WTC11 (cell line): Measurements from ENCODE around the gene ZNF423.
A peak's percentile ranks its signal among the peaks of the same experiment; 100 is the strongest.

Experiments used
- ATF1 ChIP-seq: sonication (generic); formaldehyde crosslinking; IDR thresholded peaks from 2 replicates; pipeline ENCODE4 v1.8.1; 2023; ENCODE audit warnings: mild to moderate bottlenecking, moderate library complexity, missing genetic modification reagents
- CBFB ChIP-seq: sonication (generic); formaldehyde crosslinking; IDR thresholded peaks from 2 replicates; pipeline ENCODE4 v1.8.1; 2022; ENCODE audit warnings: mild to moderate bottlenecking, low read depth, missing genetic modification reagents
- CREM ChIP-seq: sonication (generic); formaldehyde crosslinking; IDR thresholded peaks from 2 replicates; pipeline ENCODE4 v1.8.1; 2022; ENCODE audit warnings: mild to moderate bottlenecking, missing genetic modification reagents, moderate library complexity
- ESRRA ChIP-seq: sonication (generic); formaldehyde crosslinking; IDR thresholded peaks from 2 replicates; pipeline ENCODE4 v1.8.1; 2022; ENCODE audit warnings: mild to moderate bottlenecking, missing genetic modification reagents, borderline replicate concordance
- MXD4 ChIP-seq: fragments of 250-450 bp; sonication (Bioruptor Pico); IDR thresholded peaks from 2 replicates; pipeline ENCODE4 v1.8.0; 2021; ENCODE audit warnings: mild to moderate bottlenecking, moderate library complexity, borderline replicate concordance
- TF ChIP-seq, protein P1 (sequence below): fragments of 200-600 bp; IDR thresholded peaks from 2 replicates; pipeline ENCODE4 v1.8.0; 2022; ENCODE audit warnings: antibody characterized with exemption
- TF ChIP-seq, protein P2 (sequence below): sonication (generic); formaldehyde crosslinking; IDR thresholded peaks from 2 replicates; pipeline ENCODE4 v1.8.0; 2022; ENCODE audit warnings: mild to moderate bottlenecking, missing genetic modification reagents
- TF ChIP-seq, protein P3 (sequence below): sonication (generic); formaldehyde crosslinking; IDR thresholded peaks from 2 replicates; pipeline ENCODE4 v1.8.1; 2023; ENCODE audit warnings: mild to moderate bottlenecking, missing genetic modification reagents, moderate library complexity
- TF ChIP-seq, protein P4 (sequence below): sonication (generic); formaldehyde crosslinking; IDR thresholded peaks from 2 replicates; pipeline ENCODE4 v1.8.1; 2022; ENCODE audit warnings: low read depth, missing genetic modification reagents, borderline replicate concordance
- TF ChIP-seq, protein P5 (sequence below): fragments of 250-450 bp; sonication (Bioruptor Pico); IDR thresholded peaks from 2 replicates; pipeline ENCODE4 v1.9.0; 2021; ENCODE audit warnings: mild to moderate bottlenecking
- TF ChIP-seq, protein P6 (sequence below): fragments of 250-450 bp; sonication (Bioruptor Pico); IDR thresholded peaks from 2 replicates; pipeline ENCODE4 v1.8.0; 2021; ENCODE audit warnings: mild to moderate bottlenecking
- TF ChIP-seq, protein P7 (sequence below): fragments of 250-450 bp; sonication (Bioruptor Pico); IDR thresholded peaks from 2 replicates; pipeline ENCODE4 v2.1.2; 2022; ENCODE audit warnings: mild to moderate bottlenecking, moderate library complexity
- TF ChIP-seq, protein P8 (sequence below): sonication (generic); formaldehyde crosslinking; IDR thresholded peaks from 2 replicates; pipeline ENCODE4 v1.8.0; 2022; ENCODE audit warnings: mild to moderate bottlenecking, missing genetic modification reagents
- TF ChIP-seq, protein P9 (sequence below): sonication (generic); formaldehyde crosslinking; IDR thresholded peaks from 2 replicates; pipeline ENCODE4 v1.8.0; 2022; ENCODE audit warnings: mild to moderate bottlenecking, missing genetic modification reagents

DNA sequence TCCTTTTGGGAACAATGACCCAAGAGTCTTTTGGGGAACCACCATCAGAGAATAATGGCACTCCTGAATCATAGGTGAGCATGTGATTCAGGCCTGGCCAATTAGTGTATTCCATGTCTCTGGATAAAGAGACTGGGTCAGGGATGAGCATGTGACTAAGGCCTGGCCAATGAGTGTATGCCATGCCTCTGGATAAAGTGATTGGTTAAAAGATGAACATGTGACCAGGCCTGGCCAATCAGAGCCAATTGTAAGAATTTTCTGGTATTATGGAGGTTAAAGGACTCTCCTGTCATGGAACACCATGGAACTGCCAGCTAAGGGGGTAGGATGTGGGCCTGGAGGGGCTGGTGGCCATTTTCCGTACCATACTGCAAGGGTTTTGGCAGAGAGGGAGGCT, 288.0 kb downstream of the ZNF423 start:
- TF ChIP-seq ESRRA (CRISPR knock-in tag) (no peak), ATF1 (CRISPR knock-in tag) (no peak), MXD4 (CRISPR knock-in tag) (no peak), CREM (CRISPR knock-in tag) (no peak), CBFB (CRISPR knock-in tag) (no peak)
- TF ChIP-seq, protein P1, sequence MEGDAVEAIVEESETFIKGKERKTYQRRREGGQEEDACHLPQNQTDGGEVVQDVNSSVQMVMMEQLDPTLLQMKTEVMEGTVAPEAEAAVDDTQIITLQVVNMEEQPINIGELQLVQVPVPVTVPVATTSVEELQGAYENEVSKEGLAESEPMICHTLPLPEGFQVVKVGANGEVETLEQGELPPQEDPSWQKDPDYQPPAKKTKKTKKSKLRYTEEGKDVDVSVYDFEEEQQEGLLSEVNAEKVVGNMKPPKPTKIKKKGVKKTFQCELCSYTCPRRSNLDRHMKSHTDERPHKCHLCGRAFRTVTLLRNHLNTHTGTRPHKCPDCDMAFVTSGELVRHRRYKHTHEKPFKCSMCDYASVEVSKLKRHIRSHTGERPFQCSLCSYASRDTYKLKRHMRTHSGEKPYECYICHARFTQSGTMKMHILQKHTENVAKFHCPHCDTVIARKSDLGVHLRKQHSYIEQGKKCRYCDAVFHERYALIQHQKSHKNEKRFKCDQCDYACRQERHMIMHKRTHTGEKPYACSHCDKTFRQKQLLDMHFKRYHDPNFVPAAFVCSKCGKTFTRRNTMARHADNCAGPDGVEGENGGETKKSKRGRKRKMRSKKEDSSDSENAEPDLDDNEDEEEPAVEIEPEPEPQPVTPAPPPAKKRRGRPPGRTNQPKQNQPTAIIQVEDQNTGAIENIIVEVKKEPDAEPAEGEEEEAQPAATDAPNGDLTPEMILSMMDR = no peak
- TF ChIP-seq, protein P2, sequence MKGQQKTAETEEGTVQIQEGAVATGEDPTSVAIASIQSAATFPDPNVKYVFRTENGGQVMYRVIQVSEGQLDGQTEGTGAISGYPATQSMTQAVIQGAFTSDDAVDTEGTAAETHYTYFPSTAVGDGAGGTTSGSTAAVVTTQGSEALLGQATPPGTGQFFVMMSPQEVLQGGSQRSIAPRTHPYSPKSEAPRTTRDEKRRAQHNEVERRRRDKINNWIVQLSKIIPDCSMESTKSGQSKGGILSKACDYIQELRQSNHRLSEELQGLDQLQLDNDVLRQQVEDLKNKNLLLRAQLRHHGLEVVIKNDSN = peak; percentile 48; the same call in 1 of the 2 replicates
- TF ChIP-seq, protein P3, sequence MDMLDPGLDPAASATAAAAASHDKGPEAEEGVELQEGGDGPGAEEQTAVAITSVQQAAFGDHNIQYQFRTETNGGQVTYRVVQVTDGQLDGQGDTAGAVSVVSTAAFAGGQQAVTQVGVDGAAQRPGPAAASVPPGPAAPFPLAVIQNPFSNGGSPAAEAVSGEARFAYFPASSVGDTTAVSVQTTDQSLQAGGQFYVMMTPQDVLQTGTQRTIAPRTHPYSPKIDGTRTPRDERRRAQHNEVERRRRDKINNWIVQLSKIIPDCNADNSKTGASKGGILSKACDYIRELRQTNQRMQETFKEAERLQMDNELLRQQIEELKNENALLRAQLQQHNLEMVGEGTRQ = peak; percentile 70
- TF ChIP-seq, protein P4, sequence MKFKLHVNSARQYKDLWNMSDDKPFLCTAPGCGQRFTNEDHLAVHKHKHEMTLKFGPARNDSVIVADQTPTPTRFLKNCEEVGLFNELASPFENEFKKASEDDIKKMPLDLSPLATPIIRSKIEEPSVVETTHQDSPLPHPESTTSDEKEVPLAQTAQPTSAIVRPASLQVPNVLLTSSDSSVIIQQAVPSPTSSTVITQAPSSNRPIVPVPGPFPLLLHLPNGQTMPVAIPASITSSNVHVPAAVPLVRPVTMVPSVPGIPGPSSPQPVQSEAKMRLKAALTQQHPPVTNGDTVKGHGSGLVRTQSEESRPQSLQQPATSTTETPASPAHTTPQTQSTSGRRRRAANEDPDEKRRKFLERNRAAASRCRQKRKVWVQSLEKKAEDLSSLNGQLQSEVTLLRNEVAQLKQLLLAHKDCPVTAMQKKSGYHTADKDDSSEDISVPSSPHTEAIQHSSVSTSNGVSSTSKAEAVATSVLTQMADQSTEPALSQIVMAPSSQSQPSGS = no peak
- TF ChIP-seq, protein P5, sequence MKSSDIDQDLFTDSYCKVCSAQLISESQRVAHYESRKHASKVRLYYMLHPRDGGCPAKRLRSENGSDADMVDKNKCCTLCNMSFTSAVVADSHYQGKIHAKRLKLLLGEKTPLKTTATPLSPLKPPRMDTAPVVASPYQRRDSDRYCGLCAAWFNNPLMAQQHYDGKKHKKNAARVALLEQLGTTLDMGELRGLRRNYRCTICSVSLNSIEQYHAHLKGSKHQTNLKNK (CRISPR knock-in tag) = no peak
- TF ChIP-seq, protein P6, sequence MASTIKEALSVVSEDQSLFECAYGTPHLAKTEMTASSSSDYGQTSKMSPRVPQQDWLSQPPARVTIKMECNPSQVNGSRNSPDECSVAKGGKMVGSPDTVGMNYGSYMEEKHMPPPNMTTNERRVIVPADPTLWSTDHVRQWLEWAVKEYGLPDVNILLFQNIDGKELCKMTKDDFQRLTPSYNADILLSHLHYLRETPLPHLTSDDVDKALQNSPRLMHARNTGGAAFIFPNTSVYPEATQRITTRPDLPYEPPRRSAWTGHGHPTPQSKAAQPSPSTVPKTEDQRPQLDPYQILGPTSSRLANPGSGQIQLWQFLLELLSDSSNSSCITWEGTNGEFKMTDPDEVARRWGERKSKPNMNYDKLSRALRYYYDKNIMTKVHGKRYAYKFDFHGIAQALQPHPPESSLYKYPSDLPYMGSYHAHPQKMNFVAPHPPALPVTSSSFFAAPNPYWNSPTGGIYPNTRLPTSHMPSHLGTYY = no peak
- TF ChIP-seq, protein P7, sequence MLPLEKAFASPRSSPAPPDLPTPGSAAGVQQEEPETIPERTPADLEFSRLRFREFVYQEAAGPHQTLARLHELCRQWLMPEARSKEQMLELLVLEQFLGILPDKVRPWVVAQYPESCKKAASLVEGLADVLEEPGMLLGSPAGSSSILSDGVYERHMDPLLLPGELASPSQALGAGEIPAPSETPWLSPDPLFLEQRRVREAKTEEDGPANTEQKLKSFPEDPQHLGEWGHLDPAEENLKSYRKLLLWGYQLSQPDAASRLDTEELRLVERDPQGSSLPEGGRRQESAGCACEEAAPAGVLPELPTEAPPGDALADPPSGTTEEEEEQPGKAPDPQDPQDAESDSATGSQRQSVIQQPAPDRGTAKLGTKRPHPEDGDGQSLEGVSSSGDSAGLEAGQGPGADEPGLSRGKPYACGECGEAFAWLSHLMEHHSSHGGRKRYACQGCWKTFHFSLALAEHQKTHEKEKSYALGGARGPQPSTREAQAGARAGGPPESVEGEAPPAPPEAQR = no peak
- TF ChIP-seq, protein P8, sequence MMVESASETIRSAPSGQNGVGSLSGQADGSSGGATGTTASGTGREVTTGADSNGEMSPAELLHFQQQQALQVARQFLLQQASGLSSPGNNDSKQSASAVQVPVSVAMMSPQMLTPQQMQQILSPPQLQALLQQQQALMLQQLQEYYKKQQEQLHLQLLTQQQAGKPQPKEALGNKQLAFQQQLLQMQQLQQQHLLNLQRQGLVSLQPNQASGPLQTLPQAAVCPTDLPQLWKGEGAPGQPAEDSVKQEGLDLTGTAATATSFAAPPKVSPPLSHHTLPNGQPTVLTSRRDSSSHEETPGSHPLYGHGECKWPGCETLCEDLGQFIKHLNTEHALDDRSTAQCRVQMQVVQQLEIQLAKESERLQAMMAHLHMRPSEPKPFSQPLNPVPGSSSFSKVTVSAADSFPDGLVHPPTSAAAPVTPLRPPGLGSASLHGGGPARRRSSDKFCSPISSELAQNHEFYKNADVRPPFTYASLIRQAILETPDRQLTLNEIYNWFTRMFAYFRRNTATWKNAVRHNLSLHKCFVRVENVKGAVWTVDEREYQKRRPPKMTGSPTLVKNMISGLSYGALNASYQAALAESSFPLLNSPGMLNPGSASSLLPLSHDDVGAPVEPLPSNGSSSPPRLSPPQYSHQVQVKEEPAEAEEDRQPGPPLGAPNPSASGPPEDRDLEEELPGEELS (CRISPR knock-in tag) = no peak
- TF ChIP-seq, protein P9, sequence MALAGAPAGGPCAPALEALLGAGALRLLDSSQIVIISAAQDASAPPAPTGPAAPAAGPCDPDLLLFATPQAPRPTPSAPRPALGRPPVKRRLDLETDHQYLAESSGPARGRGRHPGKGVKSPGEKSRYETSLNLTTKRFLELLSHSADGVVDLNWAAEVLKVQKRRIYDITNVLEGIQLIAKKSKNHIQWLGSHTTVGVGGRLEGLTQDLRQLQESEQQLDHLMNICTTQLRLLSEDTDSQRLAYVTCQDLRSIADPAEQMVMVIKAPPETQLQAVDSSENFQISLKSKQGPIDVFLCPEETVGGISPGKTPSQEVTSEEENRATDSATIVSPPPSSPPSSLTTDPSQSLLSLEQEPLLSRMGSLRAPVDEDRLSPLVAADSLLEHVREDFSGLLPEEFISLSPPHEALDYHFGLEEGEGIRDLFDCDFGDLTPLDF = no peak
